Measurements from ENCODE around the gene ANXA2R.
"Not testable (repeated sequence)": the region's sequence is repeated elsewhere in the genome, so short reads cannot be mapped to it uniquely, and the experiment has no call there.

ANXA2R gene

DNA sequence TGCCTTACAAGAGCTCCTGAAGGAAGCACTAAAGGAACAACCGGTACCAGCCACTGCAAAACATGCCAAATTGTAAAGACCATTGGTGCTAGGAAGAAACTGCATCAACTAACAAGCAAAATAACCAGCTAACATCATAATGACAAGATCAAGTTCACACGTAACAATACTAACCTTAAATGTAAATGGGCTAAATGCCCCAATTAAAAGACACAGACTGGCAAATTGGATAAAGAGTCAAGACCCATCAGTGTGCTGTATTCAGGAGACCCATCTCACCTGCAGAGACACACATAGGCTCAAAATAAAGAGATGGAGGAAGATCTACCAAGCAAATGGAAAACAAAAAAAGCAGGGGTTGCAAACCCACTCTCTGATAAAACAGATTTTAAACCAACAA, 15.0 kb upstream of the ANXA2R start:
- DNase-seq = not testable (repeated sequence)

DNA sequence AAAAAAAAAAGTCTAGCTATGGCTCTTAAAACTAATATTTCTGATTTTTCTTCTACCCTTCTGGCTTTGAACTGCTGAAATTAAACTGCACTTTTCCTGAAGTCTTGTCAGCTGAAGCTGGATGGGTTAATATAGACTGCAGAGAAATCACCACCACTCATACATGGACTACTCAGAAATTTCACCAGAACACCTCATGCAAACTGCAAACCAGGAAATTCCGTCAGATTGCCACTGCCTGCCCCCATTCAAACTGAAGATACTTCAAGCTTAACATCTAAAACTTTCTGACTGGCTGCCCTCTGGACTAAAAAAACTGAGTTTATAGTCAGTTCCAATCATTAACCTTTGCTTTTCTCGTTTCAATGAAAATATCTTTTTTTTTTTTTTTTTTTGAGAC, 11.6 kb upstream of the ANXA2R start:
- DNase-seq = no peak

DNA sequence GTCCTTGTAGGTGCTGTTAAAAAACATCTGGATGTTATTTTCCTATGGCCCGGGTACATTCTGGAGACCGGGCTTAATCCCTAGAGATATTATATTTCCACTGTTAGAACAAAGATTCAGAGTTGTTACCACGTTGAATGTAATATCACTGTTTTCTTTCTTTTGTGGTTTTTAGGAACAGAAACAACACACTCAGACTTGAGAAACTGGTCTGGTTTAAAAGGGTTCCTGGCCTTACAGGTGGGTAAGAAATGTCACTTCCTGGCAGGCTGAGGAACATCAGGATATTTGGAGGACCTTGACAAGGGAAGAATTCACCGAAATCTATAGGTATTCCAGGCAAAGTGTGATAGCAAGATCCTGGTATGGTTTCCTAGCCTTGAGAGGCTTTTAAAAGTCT, 10.3 kb upstream of the ANXA2R start:
- DNase-seq = no peak

DNA sequence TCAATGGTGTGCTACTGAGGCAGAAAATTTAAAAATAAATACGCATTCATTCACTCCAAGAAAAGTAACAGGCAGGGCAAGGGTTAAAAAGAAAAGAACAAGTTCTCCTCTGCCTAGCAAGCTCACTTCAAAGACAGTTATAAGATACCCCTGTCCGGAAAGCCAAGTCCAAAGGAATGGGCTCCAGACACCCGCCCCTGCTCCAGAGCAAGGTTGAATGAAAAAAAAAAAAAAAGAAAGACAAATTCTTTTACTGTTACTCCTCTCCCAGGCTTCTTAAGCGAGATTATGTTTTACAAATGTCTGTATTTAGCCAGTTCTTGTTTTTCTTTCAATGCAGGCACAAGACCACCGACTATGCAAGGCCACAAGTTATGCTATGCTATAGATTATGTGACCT, 9.1 kb upstream of the ANXA2R start:
- no peak for DNase-seq

DNA sequence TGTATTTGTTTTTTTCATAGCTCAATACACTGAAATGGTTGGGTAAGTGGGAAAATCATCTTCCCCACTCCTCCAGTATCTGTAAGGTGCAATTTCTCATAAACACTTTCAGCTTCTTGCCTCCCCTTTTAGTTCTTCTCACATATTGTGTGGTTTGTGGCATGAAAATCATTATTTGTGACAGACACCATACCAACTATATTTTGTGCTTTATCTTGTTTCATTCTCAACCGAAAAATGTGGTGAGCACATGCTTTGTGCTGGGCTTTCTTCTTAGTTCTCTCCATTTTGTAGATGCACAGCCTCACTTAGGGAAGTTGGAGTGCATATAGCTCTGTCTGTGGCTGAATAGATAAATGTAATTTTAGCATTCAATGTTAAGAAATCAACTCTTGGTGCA, 6.4 kb upstream of the ANXA2R start:
- DNase-seq = no peak

DNA sequence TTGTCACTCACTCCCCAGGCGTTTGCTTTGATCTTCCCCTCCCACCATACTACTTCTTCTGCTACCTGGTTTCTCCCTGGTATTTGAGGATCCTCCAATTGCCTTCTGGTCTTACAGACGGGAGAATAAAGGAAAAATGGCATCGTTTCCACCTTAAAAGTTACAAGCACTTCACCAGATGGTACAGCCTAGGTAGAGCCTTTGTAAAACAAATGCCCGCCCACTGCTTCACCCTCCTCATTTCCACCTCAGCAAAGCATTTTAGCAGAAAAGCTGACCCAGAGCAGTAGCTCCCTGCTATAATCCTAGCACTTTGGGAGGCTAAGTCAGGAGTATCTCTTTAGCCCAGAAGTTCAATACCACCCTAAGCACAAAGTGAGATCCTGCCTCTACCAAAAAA, 5.1 kb upstream of the ANXA2R start:
- no peak for DNase-seq

DNA sequence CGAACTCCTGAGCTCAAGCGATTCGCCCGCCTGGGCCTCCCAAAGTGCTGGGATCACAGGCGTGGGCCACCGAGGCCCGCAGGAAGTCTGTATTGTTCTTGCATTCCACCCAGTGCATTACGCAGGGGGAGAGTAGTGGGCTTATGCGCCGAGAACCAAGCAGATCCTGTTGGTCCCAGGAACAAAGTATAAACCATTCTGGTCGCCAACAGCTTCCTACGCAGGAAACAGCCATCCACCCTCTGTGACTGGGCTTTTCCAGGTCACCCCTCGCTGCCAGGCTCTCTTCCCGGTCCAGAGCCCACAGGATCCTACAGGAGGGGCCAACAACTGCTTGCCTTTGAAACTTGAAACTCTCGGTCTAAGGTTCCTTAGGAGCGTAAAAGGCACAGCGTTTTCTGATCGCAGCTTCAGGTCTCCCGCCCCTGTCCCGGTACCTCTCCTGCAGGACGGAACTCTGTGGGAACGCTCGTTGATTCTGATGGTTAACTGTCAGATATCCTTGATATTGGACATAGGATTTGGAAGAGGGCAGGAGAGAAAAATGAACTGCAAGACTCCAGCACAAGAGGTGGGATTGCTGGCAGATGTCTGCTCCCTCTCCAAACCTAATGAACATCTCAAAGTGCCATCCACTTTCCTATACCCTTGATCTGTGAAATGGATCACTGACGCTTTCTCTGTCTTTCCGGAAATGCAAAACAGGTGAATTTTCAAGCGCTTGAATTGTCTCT, 4.2 kb upstream of the ANXA2R start:
- DNase-seq = no peak

DNA sequence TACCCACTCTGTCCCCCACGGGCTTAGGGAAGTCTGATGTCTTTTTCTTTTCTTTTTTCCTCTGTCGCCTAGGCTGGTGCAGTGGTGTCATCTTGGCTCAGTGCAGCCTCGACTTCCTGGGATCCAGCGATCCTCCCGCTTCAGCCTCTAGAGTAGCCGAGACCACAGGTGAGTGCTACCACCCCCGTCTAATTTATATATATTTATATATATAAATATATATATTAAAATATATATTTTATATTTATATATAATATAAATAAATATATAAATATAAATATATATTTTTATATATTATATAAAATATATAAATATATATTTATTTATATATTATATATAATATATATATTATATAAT, 3.3 kb upstream of the ANXA2R start:
- DNase-seq = no peak

DNA sequence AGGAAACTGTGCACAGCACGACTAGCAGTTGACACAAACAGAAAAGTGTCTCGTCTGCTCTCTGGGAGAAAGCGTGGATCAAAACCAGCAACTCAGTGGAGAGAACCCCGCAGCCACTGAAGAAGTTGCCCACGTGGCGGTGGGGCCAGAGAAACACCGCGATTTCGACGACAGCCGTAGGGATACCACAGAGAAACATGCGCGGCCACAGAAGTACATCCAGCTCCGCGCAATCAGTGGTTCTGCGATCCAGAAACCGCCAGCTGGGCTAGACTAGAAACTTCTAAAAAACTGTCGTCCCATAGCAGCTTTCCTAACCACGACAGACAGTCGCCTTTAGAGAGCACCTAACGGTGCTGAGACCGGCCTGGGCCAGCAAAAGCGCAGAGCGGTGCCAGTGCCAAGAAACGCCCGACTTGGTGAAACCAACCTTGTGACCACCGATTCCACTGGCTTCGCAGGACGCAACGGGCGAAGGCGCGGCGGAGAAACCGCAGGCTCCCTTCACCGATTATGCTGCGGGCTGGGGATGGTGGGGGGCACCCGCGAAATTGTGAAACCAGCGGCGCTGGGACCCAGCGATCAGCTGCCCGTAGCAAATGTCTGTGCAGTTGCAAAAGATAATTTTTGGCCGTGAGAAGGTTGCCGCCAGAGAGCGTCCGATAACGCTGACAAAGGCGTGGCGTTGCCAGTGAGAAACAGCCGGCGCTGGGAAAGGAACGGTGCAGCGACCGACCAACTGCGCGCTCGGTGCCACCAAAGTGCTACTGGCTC, 2.7 kb upstream of the ANXA2R start:
- DNase-seq = peak in 2 of 4 experiments; percentile 8 to 49

DNA sequence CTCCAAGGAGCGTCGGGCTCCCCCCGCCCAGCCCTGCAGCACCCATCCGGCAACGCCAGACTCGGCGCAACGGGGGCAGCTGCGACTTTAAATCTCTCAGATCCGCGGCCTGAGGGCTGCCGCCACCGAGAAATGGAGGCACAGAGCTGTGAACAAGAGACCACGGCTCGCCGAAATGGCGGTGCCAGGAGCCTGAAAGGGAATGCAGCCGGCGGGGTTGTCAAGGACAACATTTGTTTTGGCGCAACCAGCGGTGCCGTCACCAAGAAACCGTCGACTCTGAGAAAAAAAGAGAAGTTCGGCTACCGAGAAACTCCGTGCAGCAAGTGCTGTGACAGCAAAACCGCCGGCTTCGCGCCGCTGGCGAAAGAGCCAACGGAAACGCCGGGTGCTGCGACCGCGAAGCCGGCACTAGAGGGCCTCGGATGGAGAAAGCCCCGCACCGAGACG, 2.1 kb upstream of the ANXA2R start:
- DNase-seq = peak; percentile 60 to 81 (median 70)

DNA sequence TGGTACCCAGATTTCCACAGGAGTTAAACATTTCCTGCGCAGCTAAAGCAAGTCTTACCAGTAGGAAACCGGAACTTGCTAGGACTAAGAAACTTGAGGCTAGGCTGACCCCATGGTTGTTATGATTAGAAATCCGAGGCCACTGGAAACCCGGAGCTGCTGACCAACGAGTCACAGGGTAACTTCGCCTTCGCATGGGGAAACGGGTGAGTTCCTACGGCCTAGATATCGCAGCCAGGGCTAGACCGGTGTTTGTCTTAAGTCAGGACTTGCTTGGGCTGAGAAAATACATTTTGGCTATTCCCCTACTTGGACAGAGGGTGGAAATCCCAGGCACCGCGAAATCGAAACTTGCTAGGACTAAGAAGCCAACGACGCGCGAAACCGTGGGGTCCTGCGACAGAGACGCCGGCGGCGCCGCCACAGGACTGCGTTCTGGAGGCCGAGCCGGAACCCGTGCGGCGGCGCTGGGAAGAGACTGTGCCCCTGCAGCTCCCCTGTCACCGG, 1.6 kb upstream of the ANXA2R start:
- DNase-seq = peak in 2 of 4 experiments; percentile 60 to 81

DNA sequence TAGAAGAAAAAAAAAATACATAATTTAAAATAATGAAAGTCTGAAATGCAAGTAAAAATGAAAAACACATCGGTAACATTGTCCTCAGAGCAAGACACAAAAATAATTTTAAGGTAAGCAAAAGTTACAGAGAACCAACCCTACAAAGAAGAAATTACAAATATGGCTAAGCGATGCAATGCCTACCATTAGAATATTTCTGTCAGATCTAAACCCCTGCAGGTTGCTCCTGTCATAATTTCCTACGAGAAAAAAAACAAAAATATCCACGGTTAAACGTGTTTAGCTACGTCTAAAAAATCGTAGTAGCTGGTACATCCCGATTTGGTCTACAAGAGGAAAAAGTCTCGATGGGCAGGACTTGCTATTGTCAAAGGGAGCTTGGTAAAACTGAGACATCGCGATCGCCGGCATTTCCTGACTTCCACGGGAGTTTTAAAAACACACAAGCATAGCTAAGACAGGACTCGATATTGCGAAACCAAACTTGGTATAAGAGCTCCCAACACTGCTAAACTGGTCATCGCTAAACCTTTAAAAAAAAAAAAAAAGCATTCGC, 1.1 kb upstream of the ANXA2R start:
- peak in 1 of 4 experiments; percentile 19 for DNase-seq

DNA sequence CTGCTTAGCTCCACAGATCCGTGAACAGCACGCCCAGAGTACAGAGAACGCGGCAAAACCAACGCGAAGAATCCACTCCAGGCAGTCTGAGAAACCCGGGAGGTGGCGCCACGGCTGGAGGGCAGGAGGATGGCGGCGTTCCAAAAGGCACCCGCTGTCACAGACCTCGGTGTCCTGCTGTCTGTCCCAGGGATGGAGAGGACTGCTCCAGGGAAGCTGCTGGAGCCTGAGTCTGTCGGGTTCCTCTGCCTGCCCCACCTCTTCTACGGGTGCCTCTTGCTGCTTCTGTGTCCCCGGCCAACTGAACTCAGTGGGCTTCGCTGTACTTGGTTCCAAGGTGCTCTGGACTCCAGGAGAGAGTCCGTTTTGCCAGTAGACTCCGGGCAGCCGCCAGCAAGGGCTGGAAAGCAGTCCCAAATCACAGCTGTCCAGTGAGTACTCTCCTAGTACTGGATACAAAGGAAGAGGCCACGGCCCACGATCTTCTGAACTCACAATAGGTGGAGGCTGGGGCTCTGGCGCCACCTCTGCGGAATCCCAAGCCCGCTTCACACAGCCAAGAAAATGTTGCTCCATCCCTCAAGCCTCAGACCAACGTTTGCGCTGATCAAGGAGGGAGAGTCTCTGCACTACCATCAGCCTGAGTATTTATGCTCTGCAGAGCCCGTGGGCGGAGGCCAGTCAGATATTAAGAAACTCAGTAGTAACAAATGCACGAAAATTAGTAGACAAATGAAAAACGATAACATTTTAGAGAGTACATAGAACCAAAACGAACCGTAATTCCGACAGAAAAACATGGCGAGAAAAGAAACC, 440 bp downstream of the ANXA2R start:
- peak; percentile 30 to 65 (median 60) for DNase-seq

DNA sequence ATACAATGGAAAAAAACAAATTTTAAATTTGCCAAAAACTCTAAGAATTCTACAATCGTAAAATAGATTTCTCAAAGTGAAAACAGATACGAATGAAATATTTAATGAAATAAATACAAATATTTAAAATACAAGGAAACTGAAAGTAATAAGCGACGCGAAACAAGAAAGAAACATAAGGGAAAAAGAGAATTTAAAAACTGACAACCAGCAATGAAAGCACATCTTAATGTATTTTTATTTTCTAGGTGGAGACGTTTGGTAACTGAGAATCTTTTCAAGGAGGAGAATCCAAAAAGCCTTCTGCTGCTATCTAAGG, 1.0 kb downstream of the ANXA2R start:
- DNase-seq = no peak

DNA sequence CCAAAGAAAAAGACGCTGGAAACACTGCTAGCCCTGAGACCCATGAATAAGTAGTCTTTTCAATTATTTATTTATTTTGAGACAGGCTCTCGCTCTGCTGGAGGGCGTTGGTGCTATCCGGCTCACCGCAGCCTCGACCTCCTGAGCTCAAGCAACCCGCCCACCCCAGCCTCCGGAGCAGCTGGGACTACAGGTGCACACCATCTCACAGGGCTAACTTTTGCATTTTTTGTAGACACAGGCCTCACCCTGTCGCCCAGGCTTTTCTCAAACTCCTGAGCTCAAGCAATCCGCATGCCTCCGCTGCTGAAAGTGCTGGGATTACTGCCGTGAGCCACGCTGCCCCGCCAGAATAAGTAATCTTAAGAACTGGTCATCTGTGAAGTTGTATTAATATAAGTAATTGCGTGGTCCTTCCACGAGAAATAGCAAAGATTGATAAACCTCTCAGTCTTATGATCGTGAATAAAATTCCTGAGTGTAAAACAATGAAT, 1.6 kb downstream of the ANXA2R start:
- DNase-seq = no peak

DNA sequence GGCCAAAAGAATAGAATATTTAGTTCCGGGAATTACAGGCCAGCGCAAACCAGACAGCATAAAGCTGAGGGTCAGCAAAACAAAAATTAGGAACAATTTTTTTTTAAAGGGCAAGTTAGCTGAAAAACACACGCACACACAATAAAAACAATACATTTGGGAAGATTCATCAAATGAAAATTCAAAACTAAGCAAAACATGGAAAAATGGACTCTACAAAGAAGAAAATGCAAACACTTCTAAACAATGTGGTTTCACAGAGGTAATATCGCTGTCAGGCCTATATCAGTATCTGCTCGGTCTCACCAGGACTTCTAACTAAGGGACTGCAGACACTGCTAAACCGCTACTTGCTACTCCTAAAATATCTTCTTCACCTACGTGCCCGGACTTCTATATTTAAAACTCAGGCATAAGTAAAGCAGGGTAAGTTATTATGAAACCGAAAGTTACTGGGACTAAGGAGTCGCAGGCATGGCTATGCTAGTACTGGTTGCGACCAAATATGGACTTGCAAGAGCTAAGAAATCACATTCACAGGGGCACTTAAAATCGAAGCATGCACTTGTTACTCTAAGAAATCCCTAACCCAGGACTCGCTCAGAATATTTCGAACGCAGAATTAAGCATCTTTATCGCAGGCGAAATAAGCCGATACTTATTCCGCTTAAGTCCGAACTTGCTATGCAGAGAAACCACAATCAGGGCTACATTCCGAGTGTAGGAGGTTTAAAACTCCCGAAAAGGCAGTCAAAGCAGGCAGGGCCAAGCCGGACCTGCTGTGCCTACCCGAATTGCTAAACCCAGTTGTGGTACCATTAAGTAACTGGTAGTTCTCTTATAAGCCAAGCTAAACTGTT, 2.3 kb downstream of the ANXA2R start:
- no peak for DNase-seq

DNA sequence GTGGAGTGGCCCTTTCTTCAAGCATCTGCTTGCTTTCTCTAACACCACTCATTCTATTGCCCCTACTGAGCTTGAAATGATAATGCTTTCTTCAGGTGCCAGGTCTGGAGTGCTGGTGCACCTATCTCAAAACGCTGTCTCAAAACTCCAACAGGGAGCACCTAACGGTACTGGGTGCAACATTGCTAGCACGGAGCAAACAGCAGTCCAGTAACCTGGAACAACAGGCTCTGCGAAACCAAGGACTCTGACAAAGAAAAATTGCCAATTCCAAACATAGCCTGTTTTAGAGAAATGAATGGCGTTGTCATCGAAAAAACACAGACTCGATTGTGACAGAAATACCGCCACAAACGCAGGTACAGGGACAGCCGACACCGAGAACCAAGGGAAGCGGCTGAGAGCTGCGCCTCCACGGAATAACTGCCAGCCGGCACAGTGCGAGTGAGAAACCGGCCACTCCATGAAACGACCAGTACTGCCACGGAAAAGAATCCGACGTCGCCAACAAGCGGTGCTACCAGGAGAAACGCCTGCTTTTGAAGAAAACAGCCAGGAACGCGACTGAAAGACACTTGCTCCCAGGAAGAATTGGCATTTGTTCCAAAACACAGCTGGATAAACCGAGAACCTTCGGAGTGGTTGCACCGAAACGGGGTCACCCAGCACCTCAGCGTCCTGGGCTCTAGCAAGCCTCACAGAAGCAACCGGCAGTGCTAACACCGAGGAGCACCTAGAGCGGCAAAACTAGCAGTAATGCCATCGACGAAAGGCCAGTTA, 3.1 kb downstream of the ANXA2R start:
- no peak for DNase-seq

DNA sequence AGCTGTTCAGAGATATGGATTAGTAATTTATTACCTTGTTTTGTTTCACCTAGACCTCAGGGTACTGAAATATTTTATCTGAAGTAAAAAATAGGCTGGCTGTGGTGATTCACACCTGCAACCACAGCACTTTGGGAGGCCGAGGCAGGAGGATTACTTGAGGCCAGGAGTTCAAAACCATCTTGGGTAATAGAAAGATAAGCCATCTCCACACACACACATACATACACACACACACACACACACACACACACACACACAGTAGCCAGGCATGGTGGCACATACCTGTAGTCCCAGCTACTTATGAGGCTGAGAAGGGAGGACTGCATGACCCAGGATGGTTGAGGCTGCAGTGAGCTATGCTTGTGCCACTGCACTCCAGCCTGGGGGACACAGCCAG, 3.7 kb downstream of the ANXA2R start:
- no peak for DNase-seq

DNA sequence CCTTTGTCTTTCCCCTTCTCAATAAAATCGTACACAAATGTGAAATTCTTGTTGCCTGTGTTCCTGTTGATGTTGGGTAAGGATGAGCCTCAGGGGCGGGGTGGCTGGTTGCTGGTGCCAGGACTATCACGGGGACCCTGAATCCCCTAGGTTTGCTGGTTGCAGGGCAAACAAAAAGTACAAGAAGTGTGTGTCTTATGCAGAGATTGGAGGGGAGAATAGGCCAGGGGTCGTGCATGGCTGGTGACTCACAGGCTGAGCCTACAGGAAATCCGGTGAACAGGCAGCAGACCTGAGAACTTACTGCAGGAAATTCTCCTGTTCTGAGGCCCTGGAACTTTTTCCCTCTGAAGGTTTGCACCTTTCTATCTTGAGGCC, 5.5 kb downstream of the ANXA2R start:
- no peak for DNase-seq

DNA sequence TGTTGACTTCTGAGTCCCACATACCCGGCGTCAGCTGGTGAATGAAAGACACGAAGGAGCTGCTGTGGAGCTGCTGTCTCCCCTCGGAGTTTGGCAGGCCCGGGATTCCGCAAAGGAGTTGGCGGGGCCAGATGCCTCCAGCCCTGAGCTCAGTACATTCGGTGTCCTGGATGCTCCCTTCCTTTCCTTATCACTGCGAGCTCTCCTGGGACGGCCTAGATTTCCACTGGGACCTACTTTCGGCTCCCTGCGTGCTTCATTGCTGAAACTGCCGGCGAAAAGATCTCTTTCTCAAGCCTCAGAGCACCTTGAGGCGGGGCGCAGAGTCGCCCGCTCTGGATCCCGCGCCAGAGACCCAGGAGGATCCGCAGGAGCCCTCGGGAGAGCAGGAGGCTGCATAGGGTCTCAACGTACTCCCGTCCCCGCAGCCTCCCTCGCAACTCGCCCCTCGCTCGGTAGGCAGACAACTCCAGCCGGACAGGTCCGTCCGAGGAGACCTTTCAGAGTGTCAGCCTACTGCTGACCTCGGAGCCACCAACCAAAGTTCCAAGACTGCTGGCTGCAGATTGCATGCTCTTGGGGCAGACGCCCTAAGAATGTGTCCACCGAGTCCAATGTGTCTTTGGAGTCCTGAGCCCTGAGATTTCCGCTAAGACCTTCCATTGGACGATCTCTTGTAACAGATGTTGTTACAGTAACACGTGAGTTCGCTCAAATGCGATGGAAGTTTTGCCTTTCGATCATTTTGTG, 6.1 kb downstream of the ANXA2R start:
- DNase-seq = no peak

Data from activated naive CD4-positive, alpha-beta T cell (primary cell).